Liver (tissue), 9 donors: ENCODE data around the gene IFRD2. TPM values are rescaled to one million over a fixed set of nuclear protein-coding genes. Genes with fewer than 3 reads are reported as not detected.

ENCODE experiments used
- DNase-seq: peaks from one replicate; pipeline ENCODE4 v3.0.0-alpha.2; 2017; ENCODE audit warnings: low spot score
- H3K27ac ChIP-seq, 2 donors: one replicate each; pipeline ENCODE4 v1.7.0; 2013; ENCODE audit warnings: inconsistent platforms in 2 of 2, low read length in 2 of 2, control low read depth in 1 of 2, low read depth in 1 of 2, mild to moderate bottlenecking in 1 of 2
- H3K27me3 ChIP-seq, 4 donors: one replicate each; pipeline versions ENCODE4 v1.6.1 to v1.7.0; 2013; ENCODE audit warnings: low read length in 3 of 4, inconsistent platforms in 1 of 4, mild to moderate bottlenecking in 1 of 4, moderate library complexity in 1 of 4; ENCODE audit not compliant: control insufficient read depth in 4 of 4, insufficient read depth in 4 of 4
- H3K36me3 ChIP-seq, 4 donors: one replicate each; pipeline versions ENCODE4 v1.6.1 to v1.7.0; 2013; ENCODE audit warnings: low read length in 3 of 4, mild to moderate bottlenecking in 3 of 4, low read depth in 1 of 4, moderate library complexity in 1 of 4; ENCODE audit not compliant: control insufficient read depth in 4 of 4, insufficient read depth in 3 of 4
- H3K4me1 ChIP-seq, 4 donors: one replicate each; pipeline versions ENCODE4 v1.6.1 to v1.7.0; 2013; ENCODE audit warnings: low read length in 3 of 4, mild to moderate bottlenecking in 3 of 4, moderate library complexity in 1 of 4; ENCODE audit not compliant: control insufficient read depth in 4 of 4, insufficient read depth in 4 of 4
- H3K4me3 ChIP-seq, 3 donors: one replicate each; pipeline versions ENCODE4 v1.6.1 to v1.7.0; 2013; ENCODE audit warnings: low read length in 3 of 3, control low read depth in 1 of 3, low read depth in 1 of 3, mild to moderate bottlenecking in 1 of 3
- H3K9ac ChIP-seq, 2 donors: one replicate each; pipeline ENCODE4 v1.7.0; 2013; ENCODE audit warnings: low read length in 2 of 2, mild to moderate bottlenecking in 2 of 2, moderate library complexity in 2 of 2, control low read depth in 1 of 2, low read depth in 1 of 2
- H3K9me3 ChIP-seq, 4 donors: one replicate each; pipeline versions ENCODE4 v1.6.1 to v1.7.0; 2013; ENCODE audit warnings: low read length in 3 of 4; ENCODE audit not compliant: control insufficient read depth in 4 of 4
- ATF3 ChIP-seq: IDR thresholded peaks from 2 replicates; pipeline ENCODE4 v1.6.1; 2016; ENCODE audit warnings: antibody characterized with exemption
- CTCF ChIP-seq: fragments of 150-350 bp; IDR thresholded peaks from 2 replicates; pipeline ENCODE4 v1.5.1; 2017; ENCODE audit warnings: improper control_type of control experiment, low read depth, low read length; ENCODE audit not compliant: missing input control
- EGR1 ChIP-seq, 2 donors: IDR thresholded peaks; 2 replicates each; pipeline ENCODE4 v1.6.1; 2016 to 2018; ENCODE audit warnings: antibody characterized with exemption in 2 of 2, low read depth in 2 of 2
- FOXA1 ChIP-seq: IDR thresholded peaks from 2 replicates; pipeline ENCODE4 v1.6.1; 2016; ENCODE audit warnings: antibody characterized with exemption
- FOXA2 ChIP-seq: IDR thresholded peaks from 2 replicates; pipeline ENCODE4 v1.6.1; 2016; ENCODE audit warnings: antibody characterized with exemption
- GABPA ChIP-seq, 2 donors: IDR thresholded peaks in 1 of 2; conservative IDR thresholded peaks in 1 of 2; 2 replicates each; pipeline ENCODE4 v1.6.1; 2016; ENCODE audit warnings: antibody characterized with exemption in 2 of 2, mild to moderate bottlenecking in 1 of 2, moderate library complexity in 1 of 2
- HNF4A ChIP-seq, 2 donors: conservative IDR thresholded peaks; 2 replicates each; pipeline ENCODE4 v1.6.1; 2016; ENCODE audit warnings: antibody characterized with exemption in 2 of 2, mild to moderate bottlenecking in 2 of 2
- HNF4G ChIP-seq: IDR thresholded peaks from 2 replicates; pipeline ENCODE4 v1.6.1; 2016; ENCODE audit warnings: antibody characterized with exemption
- JUND ChIP-seq, 2 donors: IDR thresholded peaks; 2 replicates each; pipeline ENCODE4 v1.6.1; 2016; ENCODE audit warnings: antibody characterized with exemption in 2 of 2
- MAX ChIP-seq: IDR thresholded peaks from 2 replicates; pipeline ENCODE4 v1.6.1; 2016; ENCODE audit warnings: antibody characterized with exemption
- NR2F2 ChIP-seq: IDR thresholded peaks from 2 replicates; pipeline ENCODE4 v1.6.1; 2016; ENCODE audit warnings: antibody characterized with exemption
- RAD21 ChIP-seq, 2 donors: IDR thresholded peaks; 2 replicates each; pipeline ENCODE4 v1.6.1; 2016; ENCODE audit warnings: antibody characterized with exemption in 2 of 2, mild to moderate bottlenecking in 2 of 2
- REST ChIP-seq: IDR thresholded peaks from 2 replicates; pipeline ENCODE4 v1.6.1; 2016; ENCODE audit warnings: antibody characterized with exemption, mild to moderate bottlenecking
- RXRA ChIP-seq, 2 donors: IDR thresholded peaks; 2 replicates each; pipeline ENCODE4 v1.6.1; 2017 to 2018; ENCODE audit warnings: antibody characterized with exemption in 2 of 2, mild to moderate bottlenecking in 1 of 2
- SP1 ChIP-seq: IDR thresholded peaks from 2 replicates; pipeline ENCODE4 v1.6.1; 2018; ENCODE audit warnings: antibody characterized with exemption, mild to moderate bottlenecking
- TAF1 ChIP-seq: conservative IDR thresholded peaks from 2 replicates; pipeline ENCODE4 v1.6.1; 2016; ENCODE audit warnings: antibody characterized with exemption, mild to moderate bottlenecking
- YY1 ChIP-seq: IDR thresholded peaks from 2 replicates; pipeline ENCODE4 v1.6.1; 2016; ENCODE audit warnings: antibody characterized with exemption, mild to moderate bottlenecking
- ZBTB33 ChIP-seq: IDR thresholded peaks from 2 replicates; pipeline ENCODE4 v1.6.1; 2016; ENCODE audit warnings: antibody characterized with exemption
- WGBS: extraction: QIAGEN DNeasy Blood & Tissue Kit; methylation state at CpG from one replicate; pipeline ENCODE4 v1.1.7; 2013; 5-methylcytosine and 5-hydroxymethylcytosine counted together
- polyA plus RNA-seq, 2 donors: library from polyadenylated mRNA; stranded (reverse) in 1 of 2; unstranded in 1 of 2; fragments of 200-250 nt in 1 of 2; fragments of >200 nt in 1 of 2; fragmentation: Nextera tagmentation in 1 of 2; extraction: Ambion mirVana in 1 of 2; gene quantifications; one replicate each; pipeline versions ENCODE4 v1.2.1 to v1.2.3, GENCODE V29; 2013 to 2015
- total RNA-seq, 2 donors: library from RNA; depleted of rRNA; stranded (reverse); fragments of >200 nt; gene quantifications; one replicate each; pipeline ENCODE4 v1.2.3, GENCODE V29; 2014
- donor health status: healthy.
- donor health status: healthy.
- donor health status: healthy.
- donor health status: healthy.
- donor health status: healthy.

The IFRD2 gene
- total and polyA plus RNA-seq, 4 donors = 55.7 to 91.2 (median 63.2) TPM

GRCh38 chr3:50337175-50337861, 45.1 kb upstream of the IFRD2 start:
- no peak for TF ChIP-seq RAD21 (IDR thresholded peaks at IDR 0.05)
- TF ChIP-seq HNF4A (conservative IDR thresholded peaks at IDR 0.05) = peak; percentile 19 to 29
- peak; percentile 63 for TF ChIP-seq REST
- TF ChIP-seq FOXA2 = no peak
- TF ChIP-seq EGR1 (IDR thresholded peaks at IDR 0.05; ENCODE audit: low read depth in 2 of 2) = peak; percentile 93 to 94
- TF ChIP-seq ZBTB33 = no peak
- TF ChIP-seq HNF4G = no peak
- peak in 1 of 2 donors; percentile 35 for TF ChIP-seq RXRA (IDR thresholded peaks at IDR 0.05)
- TF ChIP-seq NR2F2 = no peak
- TF ChIP-seq TAF1 = peak; percentile 46
- peak; percentile 96 to 98 for TF ChIP-seq JUND (IDR thresholded peaks at IDR 0.05)
- peak; percentile 65 for TF ChIP-seq YY1
- TF ChIP-seq SP1 = peak; percentile 75
- no peak for TF ChIP-seq CTCF
- TF ChIP-seq GABPA (IDR thresholded peaks at IDR 0.05 in 1 of 2, conservative IDR thresholded peaks at IDR 0.05 in 1 of 2) = peak in 1 of 2 donors; percentile 55
- no peak for TF ChIP-seq ATF3
- TF ChIP-seq FOXA1 = no peak
- peak; percentile 24 for TF ChIP-seq MAX
- H3K9me3 ChIP-seq = no peaks in the 10 kb centered on the region
- H3K4me3 ChIP-seq = peak overlapping the region; percentile 70 to 94 (median 70)
- H3K36me3 ChIP-seq = no peaks in the 10 kb centered on the region
- H3K27ac ChIP-seq = peak overlapping the region; percentile 92 to 99
- under 1% methylated on average over 79 of the region's 79 CpGs for WGBS
- peak overlapping the region; percentile 78 to 99 for H3K9ac ChIP-seq
- peak; percentile 94 for DNase-seq
- H3K27me3 ChIP-seq = no peaks in the 10 kb centered on the region
- H3K4me1 ChIP-seq = peaks cover 8 to 46% (median 20%) of the 10 kb centered on the region in 4 donors
